HG03097 (cell line): ENCODE measurements around the gene MACC1.

Source experiments
- ATAC-seq: cut with Tn5 transposase; IDR thresholded peaks from one replicate; pipeline ENCODE4 v1.9.1; 2021; ENCODE audit not compliant: unreplicated experiment, low FRiP score

The MACC1 gene

GRCh38 chr7:20185988-20186387 lies 31.2 kb downstream of the MACC1 start:
- ATAC-seq, result no peak

- no peak for ATAC-seq
Measured at GRCh38 chr7:20183086-20183485, 34.1 kb downstream of the MACC1 start.

GRCh38 chr7:20176578-20177242 lies 40.5 kb downstream of the MACC1 start:
- ATAC-seq, result no peak

DNA sequence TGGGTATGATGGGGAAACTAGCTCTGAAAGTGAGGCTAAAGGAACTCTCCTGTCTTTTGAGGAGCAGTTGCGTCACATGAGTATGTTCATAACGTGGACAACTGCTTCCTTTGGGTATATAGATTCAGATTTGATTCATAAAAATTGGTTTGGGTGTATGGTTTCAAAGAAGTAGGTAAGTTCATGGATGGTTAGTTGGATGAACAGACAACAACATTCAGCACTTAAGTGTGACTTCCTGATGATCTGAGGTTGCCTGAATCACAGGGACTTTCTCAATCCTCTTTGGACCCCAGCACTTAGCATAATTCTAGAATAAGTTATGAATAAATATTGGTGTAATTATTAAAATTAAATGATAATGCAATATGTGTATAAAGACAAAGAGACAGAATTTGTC lies 43.4 kb downstream of the MACC1 start:
- ATAC-seq, result no peak

DNA sequence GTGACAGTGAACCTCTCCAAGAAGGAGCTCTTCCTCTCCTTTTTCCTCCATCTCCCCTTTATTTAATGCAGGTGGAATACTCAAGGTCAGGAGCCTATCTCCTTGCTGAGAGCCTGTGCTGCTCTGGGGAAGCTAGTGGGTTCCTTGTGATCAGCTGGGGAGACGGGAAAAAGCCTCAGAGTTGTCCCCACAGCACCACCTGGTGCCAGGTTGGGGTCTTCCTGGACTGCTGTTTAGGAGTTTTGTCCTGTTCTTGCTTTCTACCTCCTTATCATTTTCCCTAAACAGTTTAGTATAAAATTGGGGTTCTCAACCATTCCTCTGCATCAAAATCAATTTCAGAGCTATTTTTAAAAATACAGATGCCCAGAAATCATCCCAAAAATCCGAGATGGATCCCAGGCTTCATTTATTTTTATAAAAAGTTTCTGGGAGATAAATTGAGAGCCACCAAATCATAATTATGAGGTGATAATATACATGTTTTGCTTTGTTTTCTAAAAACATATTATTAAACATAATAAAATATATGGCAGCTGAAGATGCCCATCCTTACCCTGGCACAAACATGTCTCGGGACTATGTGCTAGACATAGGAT lies 44.3 kb downstream of the MACC1 start:
- no peak for ATAC-seq

GRCh38 chr7:20170633-20171032 lies 46.6 kb downstream of the MACC1 start:
- no peak for ATAC-seq

DNA sequence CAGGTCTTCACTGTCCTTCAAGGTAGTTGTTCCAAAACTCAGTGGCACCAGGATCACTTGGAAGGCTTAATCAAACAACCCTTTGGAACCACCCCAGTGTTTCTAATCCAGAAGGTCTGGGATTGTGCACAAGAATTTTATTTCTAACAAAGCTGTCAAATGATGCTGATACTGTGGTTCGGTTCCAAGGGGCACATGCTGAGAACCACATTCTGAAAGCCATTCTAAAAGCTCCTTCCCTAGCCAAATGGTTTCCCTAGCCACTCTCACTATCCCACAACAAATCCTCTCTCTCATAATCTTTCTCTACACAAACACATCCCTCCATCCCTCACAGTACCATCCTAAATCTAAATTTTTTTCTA lies 52.1 kb downstream of the MACC1 start:
- ATAC-seq, result no peak

- no peak for ATAC-seq
Measured at GRCh38 chr7:20164425-20165145, 52.6 kb downstream of the MACC1 start.

DNA sequence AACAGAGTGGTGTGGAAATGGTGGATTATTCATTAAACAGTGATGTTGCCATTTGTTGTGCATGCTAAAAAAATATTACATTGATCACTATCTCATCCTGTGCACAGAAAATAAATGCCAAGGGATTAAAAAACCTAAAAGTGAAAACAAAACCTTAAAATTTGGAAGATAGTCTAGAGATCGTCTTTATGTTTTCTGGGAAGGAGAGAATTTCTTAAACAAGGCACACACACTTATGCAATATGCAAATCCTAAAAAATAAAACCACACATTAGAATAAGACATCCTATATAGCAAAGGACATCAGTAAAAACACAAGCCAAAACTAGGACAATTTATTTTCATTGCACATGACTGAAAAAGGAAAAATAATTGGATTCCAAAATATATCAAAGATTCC lies 54.5 kb downstream of the MACC1 start:
- ATAC-seq, result no peak

DNA sequence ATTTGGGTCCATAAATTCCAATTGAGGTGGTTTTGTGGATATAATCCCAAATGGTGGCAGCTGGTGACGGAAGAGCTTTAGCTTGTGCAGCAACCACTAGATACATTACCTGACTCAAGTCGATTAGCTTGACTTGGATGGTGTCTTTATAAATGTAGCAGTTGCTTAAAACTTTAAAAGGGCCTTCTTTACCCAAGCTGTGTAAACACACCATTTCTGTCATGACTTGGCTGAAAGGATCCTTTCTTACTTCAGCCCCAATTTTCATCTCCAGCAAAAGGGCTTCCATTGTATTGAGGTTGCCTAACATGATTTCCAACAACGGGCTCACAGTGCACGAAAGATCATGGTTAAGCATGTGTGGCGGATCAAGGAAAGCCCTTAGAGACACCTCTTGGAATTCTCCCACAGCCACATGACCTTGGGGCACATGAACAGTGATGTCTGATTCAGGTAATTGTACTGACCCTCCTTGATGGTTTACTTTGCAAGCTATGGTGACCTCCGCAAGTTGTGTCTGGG lies 57.9 kb downstream of the MACC1 start:
- ATAC-seq, result no peak

DNA sequence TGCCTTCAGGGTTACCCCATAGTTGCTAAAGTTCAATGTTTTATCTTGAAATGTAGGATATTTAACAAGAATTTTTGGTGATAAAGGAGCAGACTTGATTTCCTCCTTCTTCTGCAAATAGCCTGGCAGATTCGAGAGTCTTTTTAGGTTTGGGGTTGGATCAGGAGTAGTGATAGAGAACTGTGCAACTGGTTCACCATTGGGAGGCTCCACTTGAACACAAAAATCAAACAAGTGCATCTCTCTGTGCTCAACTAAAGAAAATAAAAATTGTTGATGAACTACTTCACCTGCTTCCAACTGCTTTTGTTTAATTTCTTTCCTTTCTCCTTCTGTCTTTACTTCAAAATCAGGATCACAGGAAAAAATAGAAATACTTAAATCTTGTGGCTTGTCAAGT lies 58.5 kb downstream of the MACC1 start:
- ATAC-seq, result no peak

GRCh38 chr7:20157456-20157855 lies 59.7 kb downstream of the MACC1 start:
- ATAC-seq, result no peak

- no peak for ATAC-seq
Measured at GRCh38 chr7:20153999-20154398, 63.2 kb downstream of the MACC1 start.

DNA sequence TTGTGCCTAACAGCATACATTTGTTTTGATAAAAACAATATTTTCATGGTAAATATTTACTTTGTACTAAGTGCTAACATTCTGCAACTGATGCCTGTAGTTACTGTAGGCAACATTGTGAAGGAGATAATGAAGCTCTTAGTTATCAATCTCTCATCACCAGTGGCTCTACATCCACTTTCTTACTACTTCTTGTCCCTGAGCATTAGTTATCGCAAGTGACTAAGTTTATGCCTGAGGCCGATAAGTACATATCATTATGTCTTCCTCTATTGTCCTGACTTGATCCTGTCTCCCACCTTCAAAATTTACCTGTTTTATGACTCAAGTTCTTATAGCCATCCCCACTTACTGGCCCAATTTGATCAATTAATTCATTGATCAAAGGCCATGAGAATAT lies 63.6 kb downstream of the MACC1 start:
- no peak for ATAC-seq

DNA sequence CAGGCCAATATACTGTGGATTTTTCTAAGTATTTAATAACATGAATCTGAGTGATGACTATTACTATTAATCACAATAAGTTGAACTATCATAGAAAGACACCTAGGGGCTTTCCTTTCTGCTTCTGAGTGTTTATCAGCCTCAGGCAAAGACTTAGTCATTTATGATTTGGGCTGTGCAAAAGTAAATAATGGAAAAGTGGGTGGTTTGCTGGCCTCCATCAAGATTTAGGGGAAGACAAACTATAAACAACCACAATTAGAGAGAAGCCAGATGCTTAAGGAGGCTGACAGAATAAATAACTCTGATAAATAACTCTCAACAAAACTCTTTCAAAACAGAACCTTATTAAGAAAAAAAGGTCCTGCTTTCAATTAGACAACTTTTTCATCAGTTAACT lies 64.7 kb downstream of the MACC1 start:
- no peak for ATAC-seq

DNA sequence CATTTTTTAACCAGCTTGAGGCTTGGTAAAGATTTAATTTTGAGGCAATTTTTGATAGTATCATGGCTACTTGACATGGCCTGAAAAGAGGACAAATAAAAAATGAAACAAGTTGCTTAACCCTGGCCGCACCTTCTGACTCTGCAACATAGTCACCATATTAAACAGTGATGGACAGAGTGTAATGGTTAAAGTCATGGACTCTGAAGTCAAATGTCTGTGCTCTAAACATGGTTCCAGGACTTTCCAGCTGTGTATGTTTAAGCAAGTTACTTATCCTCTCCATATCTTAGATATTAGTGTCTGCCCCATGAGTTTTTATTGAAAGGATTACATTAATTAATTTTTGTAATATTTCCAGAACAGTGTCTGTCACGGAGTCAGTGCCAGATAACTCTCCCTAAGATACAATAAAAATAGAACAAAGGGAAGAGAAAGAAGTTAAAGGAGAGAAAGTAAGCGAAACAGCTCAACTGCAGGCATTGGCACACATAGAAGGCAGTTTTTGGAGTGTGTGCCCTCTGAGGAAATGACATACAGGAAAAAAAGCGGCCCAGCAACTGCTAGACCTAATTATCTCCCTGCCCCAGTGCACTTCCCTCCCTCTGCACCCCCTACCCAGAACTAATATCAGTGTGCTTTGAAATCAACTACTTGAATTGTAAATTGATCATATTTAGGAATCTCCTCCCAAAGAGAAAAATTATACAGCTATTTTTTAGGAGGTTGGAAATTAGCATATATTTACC lies 65.3 kb downstream of the MACC1 start:
- ATAC-seq, result no peak

DNA sequence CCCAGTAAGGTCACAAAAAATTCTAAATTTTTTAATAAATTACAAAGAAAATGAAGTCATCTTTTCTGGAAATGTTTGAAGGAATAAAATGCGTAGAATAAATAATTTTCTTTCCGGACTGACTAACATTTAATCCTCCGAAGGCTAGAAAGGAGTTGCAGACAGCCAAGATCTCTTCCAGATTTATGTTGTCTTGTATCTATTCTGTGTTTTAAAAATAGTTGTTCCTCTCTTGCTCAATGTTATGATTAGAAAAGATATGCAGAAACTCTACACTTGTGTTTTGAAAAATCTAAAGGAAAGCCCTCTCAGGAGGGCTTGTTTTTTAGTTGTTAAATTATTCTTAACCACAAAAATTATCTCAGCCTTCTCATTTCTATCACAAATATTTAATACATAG lies 70.7 kb downstream of the MACC1 start:
- no peak for ATAC-seq

DNA sequence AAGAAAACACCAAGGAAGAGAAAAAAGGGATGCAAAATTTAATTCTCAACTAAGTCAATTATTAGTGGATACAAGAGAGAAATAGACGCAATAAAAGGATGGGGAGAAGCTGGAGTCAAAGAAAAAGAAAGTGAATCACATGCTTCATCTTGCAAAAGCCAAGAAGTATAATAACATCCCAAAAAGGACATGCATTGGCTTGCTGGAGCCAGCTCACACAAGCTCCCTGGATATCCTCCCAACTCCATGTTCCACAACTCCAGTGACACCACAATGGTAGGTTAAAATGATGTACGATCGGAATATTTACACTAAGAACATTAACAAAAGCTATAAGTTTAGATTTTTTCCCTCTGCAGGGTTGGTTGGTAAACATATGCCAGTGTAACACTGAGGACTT lies 72.4 kb downstream of the MACC1 start:
- ATAC-seq, result no peak

DNA sequence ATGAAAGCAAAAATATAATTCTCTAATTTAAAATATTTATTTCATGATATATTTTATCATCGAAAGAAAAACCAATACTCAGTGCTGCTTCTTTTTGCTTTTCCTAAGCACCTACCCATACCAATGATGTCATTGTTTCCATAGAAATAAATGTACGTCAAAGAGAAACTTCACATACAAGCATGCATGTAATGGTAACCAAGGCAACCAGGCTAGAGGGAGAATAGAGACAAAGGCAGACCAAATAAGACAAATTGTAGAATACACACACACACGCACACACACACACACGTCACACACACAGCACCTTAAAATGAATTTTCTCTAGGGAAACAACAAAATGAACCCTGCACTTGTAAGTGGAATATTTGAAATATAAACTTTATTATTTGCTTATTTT lies 75.5 kb downstream of the MACC1 start:
- ATAC-seq, result no peak

- no peak for ATAC-seq
Measured at GRCh38 chr7:20141002-20141345, 76.2 kb downstream of the MACC1 start.

DNA sequence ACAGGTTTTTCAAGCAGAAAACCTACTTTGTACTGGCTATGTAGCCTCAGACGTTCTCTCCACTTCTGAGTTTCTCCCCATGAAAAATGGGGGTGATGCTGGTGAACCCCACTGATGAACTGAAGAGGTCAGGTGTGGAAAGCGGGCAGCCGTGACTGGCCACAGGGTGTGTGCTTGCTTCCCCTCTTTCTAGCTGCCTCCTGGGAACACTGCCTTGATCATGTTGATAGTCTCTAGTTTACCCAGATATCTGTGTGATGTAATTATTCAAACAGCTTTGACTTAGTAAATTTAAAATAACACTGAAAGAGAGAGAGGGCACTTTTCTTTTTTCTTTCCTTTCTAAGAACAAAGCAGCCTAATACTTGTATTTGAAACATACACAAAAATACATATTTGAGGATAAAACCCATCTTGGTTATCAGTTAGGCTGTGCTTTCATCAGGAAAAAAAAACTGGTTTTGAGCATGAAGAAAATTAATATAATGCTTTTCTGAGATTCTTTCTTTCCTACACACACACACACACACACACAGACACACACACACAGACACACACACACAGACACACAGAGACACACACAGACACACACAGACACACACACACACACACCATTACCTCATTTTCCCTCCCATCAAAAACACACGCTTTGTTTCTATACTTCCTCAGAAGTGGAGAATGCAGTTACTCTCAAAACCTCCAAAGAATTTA lies 76.7 kb downstream of the MACC1 start:
- no peak for ATAC-seq
